ENCODE data around the gene OR2L13.

GRCh38 chr1:248143311-248143710, 48.3 kb downstream of the OR2L13 start:
- no peak for TF ChIP-seq POLR2A (IDR thresholded peaks at IDR 0.05)
- no peak for TF ChIP-seq CTCF (IDR thresholded peaks at IDR 0.05)

All from thyroid gland (tissue), 4 donors.